Measurements from ENCODE around the gene NOVA1.

NOVA1 gene

DNA sequence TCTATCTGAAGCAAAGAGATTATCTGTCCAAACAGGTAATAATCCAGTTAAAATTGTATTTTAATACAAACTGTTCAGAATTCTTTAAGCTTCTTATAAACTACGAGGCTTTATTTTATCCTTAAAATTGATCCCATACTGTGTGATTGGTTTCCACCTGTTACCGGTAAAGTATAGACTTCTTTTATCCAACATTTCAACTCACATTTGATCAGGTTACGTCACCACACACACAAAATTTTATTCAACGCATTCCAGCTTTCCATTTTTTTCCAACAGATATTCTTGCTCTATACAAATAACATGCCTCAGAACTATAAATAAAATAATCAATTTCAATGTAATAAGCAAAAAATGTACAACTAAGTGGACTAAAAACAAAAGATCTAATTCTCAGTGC lies 4.5 kb downstream of the NOVA1 start:
- H3K4me2 ChIP-seq, result no peak overlapping the region
- H3K27ac ChIP-seq, result no peak overlapping the region
- H3K27me3 ChIP-seq (ENCODE audit: insufficient read depth, low read depth), result no peaks in the 10 kb centered on the region
- no peaks in the 10 kb centered on the region for H4K20me1 ChIP-seq (ENCODE audit: insufficient read depth)
- no peaks in the 10 kb centered on the region for H3K4me1 ChIP-seq (ENCODE audit: low read depth, poor library complexity, severe bottlenecking)
- H2AFZ ChIP-seq (ENCODE audit: low read depth), result no peak overlapping the region
- H3K4me3 ChIP-seq (IDR thresholded peaks at IDR 0.05; ENCODE audit: insufficient read depth, low read depth, low read length), result no peak overlapping the region
- H3K9ac ChIP-seq, result no peak overlapping the region
- H3K36me3 ChIP-seq (ENCODE audit: insufficient read depth), result no peaks in the 10 kb centered on the region
- TF ChIP-seq, protein P1, sequence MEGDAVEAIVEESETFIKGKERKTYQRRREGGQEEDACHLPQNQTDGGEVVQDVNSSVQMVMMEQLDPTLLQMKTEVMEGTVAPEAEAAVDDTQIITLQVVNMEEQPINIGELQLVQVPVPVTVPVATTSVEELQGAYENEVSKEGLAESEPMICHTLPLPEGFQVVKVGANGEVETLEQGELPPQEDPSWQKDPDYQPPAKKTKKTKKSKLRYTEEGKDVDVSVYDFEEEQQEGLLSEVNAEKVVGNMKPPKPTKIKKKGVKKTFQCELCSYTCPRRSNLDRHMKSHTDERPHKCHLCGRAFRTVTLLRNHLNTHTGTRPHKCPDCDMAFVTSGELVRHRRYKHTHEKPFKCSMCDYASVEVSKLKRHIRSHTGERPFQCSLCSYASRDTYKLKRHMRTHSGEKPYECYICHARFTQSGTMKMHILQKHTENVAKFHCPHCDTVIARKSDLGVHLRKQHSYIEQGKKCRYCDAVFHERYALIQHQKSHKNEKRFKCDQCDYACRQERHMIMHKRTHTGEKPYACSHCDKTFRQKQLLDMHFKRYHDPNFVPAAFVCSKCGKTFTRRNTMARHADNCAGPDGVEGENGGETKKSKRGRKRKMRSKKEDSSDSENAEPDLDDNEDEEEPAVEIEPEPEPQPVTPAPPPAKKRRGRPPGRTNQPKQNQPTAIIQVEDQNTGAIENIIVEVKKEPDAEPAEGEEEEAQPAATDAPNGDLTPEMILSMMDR (conservative IDR thresholded peaks at IDR 0.05; ENCODE audit: low read depth, low read length), result no peak
- H3K79me2 ChIP-seq (ENCODE audit: insufficient read depth, low read depth), result no peaks in the 10 kb centered on the region

DNA sequence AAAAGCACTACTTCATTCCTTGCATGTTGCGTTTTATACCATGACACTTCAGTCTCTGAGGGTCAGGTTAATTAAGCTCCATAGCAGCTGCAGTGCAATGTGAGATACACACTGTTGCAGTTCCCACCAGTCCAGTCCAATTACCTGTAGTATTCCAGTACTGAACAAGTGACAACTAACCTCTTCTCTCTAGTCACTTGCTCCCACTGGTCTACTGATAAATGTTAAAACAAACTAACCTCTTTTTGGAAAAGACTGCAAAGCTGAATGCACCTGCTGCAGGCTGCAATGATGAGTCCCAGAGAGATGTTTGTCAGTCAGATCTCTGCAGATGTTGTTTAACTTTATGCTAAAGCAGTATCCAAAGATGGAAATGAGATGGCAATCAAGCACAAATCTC lies 7.9 kb downstream of the NOVA1 start:
- Histone ChIP-seq H3K4me2 (no peak overlapping the region), H3K9ac (no peak overlapping the region), H3K4me1 (ENCODE audit: low read depth, poor library complexity, severe bottlenecking) (no peaks in the 10 kb centered on the region), H2AFZ (ENCODE audit: low read depth) (no peak overlapping the region), H3K79me2 (ENCODE audit: insufficient read depth, low read depth) (no peaks in the 10 kb centered on the region), H4K20me1 (ENCODE audit: insufficient read depth) (no peaks in the 10 kb centered on the region), H3K4me3 (IDR thresholded peaks at IDR 0.05; ENCODE audit: insufficient read depth, low read depth, low read length) (no peak overlapping the region), H3K36me3 (ENCODE audit: insufficient read depth) (no peaks in the 10 kb centered on the region), H3K27ac (no peak overlapping the region), H3K27me3 (ENCODE audit: insufficient read depth, low read depth) (no peaks in the 10 kb centered on the region)
- TF ChIP-seq, protein P1 (conservative IDR thresholded peaks at IDR 0.05; ENCODE audit: low read depth, low read length), result no peak

DNA sequence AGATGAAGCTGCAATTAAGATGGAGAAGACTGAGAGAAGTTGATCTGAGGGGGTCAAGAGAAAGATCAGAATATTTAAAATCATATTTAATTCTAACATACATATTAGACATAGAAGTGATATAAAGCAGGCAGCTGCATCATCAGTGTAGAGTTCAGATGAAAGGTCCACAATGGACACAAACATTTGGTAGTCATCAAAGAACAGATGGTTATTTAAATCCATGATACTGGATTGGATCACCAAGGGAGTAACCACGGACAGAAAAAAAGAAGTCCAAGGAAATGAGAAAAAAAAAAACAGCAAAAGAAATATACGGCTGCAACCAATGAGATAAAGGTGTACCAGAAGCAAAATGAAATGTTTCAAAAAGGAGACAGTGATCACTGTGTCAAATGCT lies 20.1 kb downstream of the NOVA1 start:
- H3K36me3 ChIP-seq (ENCODE audit: insufficient read depth), result no peaks in the 10 kb centered on the region
- H3K4me2 ChIP-seq, result no peak overlapping the region
- H3K79me2 ChIP-seq (ENCODE audit: insufficient read depth, low read depth), result no peaks in the 10 kb centered on the region
- no peaks in the 10 kb centered on the region for H3K27me3 ChIP-seq (ENCODE audit: insufficient read depth, low read depth)
- no peak overlapping the region for H3K4me3 ChIP-seq (IDR thresholded peaks at IDR 0.05; ENCODE audit: insufficient read depth, low read depth, low read length)
- no peak overlapping the region for H2AFZ ChIP-seq (ENCODE audit: low read depth)
- H4K20me1 ChIP-seq (ENCODE audit: insufficient read depth), result no peaks in the 10 kb centered on the region
- TF ChIP-seq, protein P1 (conservative IDR thresholded peaks at IDR 0.05; ENCODE audit: low read depth, low read length), result no peak
- no peak overlapping the region for H3K9ac ChIP-seq
- H3K27ac ChIP-seq, result no peak overlapping the region
- no peaks in the 10 kb centered on the region for H3K4me1 ChIP-seq (ENCODE audit: low read depth, poor library complexity, severe bottlenecking)

DNA sequence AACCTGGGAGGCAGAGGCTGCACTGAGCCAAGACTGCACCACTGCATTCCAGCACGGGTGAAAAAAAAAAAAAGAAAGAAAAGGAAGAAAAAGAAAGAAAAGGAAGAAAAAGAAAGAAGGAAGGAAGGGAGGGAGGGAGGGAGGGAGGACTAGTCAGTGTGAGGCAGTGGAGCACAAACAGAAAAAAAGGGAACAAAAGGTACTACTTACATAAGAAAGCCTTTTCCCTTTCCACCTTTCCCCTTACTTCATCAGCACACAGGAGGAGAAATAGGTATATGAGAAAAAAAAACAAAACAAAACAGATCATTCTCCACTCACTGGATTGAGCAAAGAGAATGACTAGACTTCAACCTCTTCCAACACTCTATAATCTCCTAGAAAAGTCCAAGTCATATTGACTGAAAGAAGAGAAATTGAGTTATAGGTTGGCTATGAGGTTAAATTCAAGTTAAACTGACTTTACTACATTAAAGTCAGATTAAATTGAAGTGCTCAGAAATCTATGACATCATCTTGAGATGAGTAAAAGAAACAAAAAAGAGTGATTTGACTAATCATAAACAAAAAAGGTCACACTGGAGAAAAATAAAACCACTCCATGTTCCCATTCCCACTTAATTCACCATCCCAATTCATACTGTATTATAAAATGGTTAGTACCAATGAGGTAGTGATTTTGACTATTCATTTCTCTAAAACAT lies 43.6 kb downstream of the NOVA1 start:
- Histone ChIP-seq H3K27ac (no peak overlapping the region), H3K27me3 (ENCODE audit: insufficient read depth, low read depth) (no peaks in the 10 kb centered on the region), H3K4me1 (ENCODE audit: low read depth, poor library complexity, severe bottlenecking) (no peaks in the 10 kb centered on the region), H3K4me2 (no peak overlapping the region), H3K9ac (no peak overlapping the region), H3K79me2 (ENCODE audit: insufficient read depth, low read depth) (no peaks in the 10 kb centered on the region), H4K20me1 (ENCODE audit: insufficient read depth) (no peaks in the 10 kb centered on the region), H2AFZ (ENCODE audit: low read depth) (no peak overlapping the region), H3K36me3 (ENCODE audit: insufficient read depth) (no peaks in the 10 kb centered on the region), H3K4me3 (IDR thresholded peaks at IDR 0.05; ENCODE audit: insufficient read depth, low read depth, low read length) (no peak overlapping the region)
- TF ChIP-seq, protein P1 (conservative IDR thresholded peaks at IDR 0.05; ENCODE audit: low read depth, low read length), result no peak
